Neural cell (in vitro differentiated cells): ENCODE results near the gene ATP6V1E1. TPM values are rescaled to one million over a fixed set of nuclear protein-coding genes. Genes with fewer than 3 reads are reported as not detected.

Experiments used
- H2AFZ ChIP-seq: fragments of 200-600, 300-800 bp; sonication (generic), shearing (Covaris generic); 2 replicates; pipeline ENCODE4 v1.6.0; 2014; ENCODE audit warnings: low read depth, mild to moderate bottlenecking, antibody characterized with exemption, low read length, moderate library complexity
- H3F3A ChIP-seq: fragments of 200-600 bp; shearing (Covaris generic); 2 replicates; pipeline ENCODE4 v1.6.1; 2016; ENCODE audit warnings: mild to moderate bottlenecking, moderate library complexity, mixed read lengths, antibody characterized with exemption, low read length; ENCODE audit not compliant: insufficient read depth, poor library complexity, severe bottlenecking
- H3K27ac ChIP-seq: fragments of 200-600, 300-800 bp; sonication (generic), shearing (Covaris generic); 2 replicates; pipeline ENCODE4 v1.5.1; 2014; ENCODE audit warnings: mild to moderate bottlenecking, low read length, moderate library complexity
- H3K27me3 ChIP-seq: fragments of 300-800, 200-600 bp; sonication (generic), shearing (Covaris generic); 2 replicates; pipeline ENCODE4 v1.6.0; 2014; ENCODE audit warnings: mild to moderate bottlenecking, low read depth, low read length, moderate library complexity; ENCODE audit not compliant: insufficient read depth
- H3K36me3 ChIP-seq: fragments of 300-800, 200-600 bp; sonication (generic), shearing (Covaris generic); 2 replicates; pipeline ENCODE4 v1.5.1; 2014; ENCODE audit warnings: mild to moderate bottlenecking, antibody characterized with exemption, low read length, moderate library complexity; ENCODE audit not compliant: insufficient read depth
- H3K4me2 ChIP-seq: fragments of 300-800, 200-600 bp; sonication (generic), shearing (Covaris generic); 2 replicates; pipeline ENCODE4 v1.6.0; 2014; ENCODE audit warnings: mild to moderate bottlenecking, low read length
- H3K4me3 ChIP-seq: fragments of 300-800, 200-600 bp; sonication (generic), shearing (Covaris generic); 2 replicates; pipeline ENCODE4 v1.5.1; 2014; ENCODE audit warnings: mild to moderate bottlenecking, low read length, moderate library complexity
- H3K79me2 ChIP-seq: fragments of 200-600 bp; shearing (Covaris generic); replicated peaks from 2 replicates; pipeline ENCODE4 v1.6.0; 2014; ENCODE audit warnings: mild to moderate bottlenecking, low read length, moderate library complexity; ENCODE audit not compliant: insufficient read depth
- H3K9ac ChIP-seq: fragments of 300-800, 200-600 bp; sonication (generic), shearing (Covaris generic); 2 replicates; pipeline ENCODE4 v1.6.1; 2016; ENCODE audit warnings: mild to moderate bottlenecking, low read length, mixed read lengths
- H3K9me2 ChIP-seq: fragments of 200-600 bp; shearing (Covaris generic); 2 replicates; pipeline ENCODE4 v1.6.1; 2016; ENCODE audit warnings: mild to moderate bottlenecking, low read length, mixed read lengths; ENCODE audit not compliant: insufficient read depth
- H3K9me3 ChIP-seq: fragments of 200-600, 300-800 bp; sonication (generic), shearing (Covaris generic); 2 replicates; pipeline ENCODE4 v1.6.1; 2016; ENCODE audit warnings: mild to moderate bottlenecking, mixed run types, low read length, moderate library complexity, mixed read lengths
- H4K20me1 ChIP-seq: fragments of 200-600 bp; shearing (Covaris generic); 2 replicates; pipeline ENCODE4 v1.6.1; 2016; ENCODE audit warnings: mild to moderate bottlenecking, mixed run types; ENCODE audit not compliant: insufficient read depth
- EP300 ChIP-seq: fragments of 450-650 bp; conservative IDR thresholded peaks from 2 replicates; pipeline ENCODE4 v1.6.1; 2014; ENCODE audit warnings: antibody characterized with exemption, mild to moderate bottlenecking, moderate library complexity; ENCODE audit not compliant: poor library complexity, severe bottlenecking
- EZH2 ChIP-seq: fragments of 200-600, 300-800 bp; shearing (Covaris generic), sonication (generic); IDR thresholded peaks from 2 replicates; pipeline ENCODE4 v1.6.1; 2014; ENCODE audit warnings: antibody characterized with exemption, low read length, borderline replicate concordance, mild to moderate bottlenecking; ENCODE audit not compliant: insufficient read depth, poor library complexity, severe bottlenecking
- MXI1 ChIP-seq: fragments of 450-650 bp; conservative IDR thresholded peaks from 2 replicates; pipeline ENCODE4 v1.6.1; 2014; ENCODE audit warnings: antibody characterized with exemption, mild to moderate bottlenecking; ENCODE audit not compliant: poor library complexity, severe bottlenecking
- POLR2AphosphoS5 ChIP-seq: IDR thresholded peaks from 2 replicates; pipeline ENCODE4 v1.6.1; 2012
- RAD21 ChIP-seq: fragments of 450-650 bp; conservative IDR thresholded peaks from 2 replicates; pipeline ENCODE4 v1.6.1; 2014; ENCODE audit warnings: antibody characterized with exemption, mild to moderate bottlenecking, moderate library complexity
- SMC3 ChIP-seq: fragments of 450-650 bp; conservative IDR thresholded peaks from 2 replicates; pipeline ENCODE4 v1.6.1; 2014; ENCODE audit warnings: antibody characterized with exemption, mild to moderate bottlenecking, moderate library complexity; ENCODE audit not compliant: poor library complexity
- TAF1 ChIP-seq: IDR thresholded peaks from 2 replicates; pipeline ENCODE4 v1.6.1; 2012; ENCODE audit warnings: low read depth
- polyA plus RNA-seq: library from polyadenylated mRNA; depleted of rRNA; stranded (reverse); fragments of >200 nt; gene quantifications from 2 replicates; pipeline ENCODE4 v1.2.3, GENCODE V29; 2014
- TF ChIP-seq, protein P1 (sequence below): IDR thresholded peaks from 2 replicates; pipeline ENCODE4 v1.6.1; 2012; ENCODE audit warnings: borderline replicate concordance
- TF ChIP-seq, protein P2 (sequence below): fragments of 450-650 bp; IDR thresholded peaks from 2 replicates; pipeline ENCODE4 v1.5.1; 2014; ENCODE audit warnings: antibody characterized with exemption, mild to moderate bottlenecking, moderate library complexity; ENCODE audit not compliant: poor library complexity, severe bottlenecking

The ATP6V1E1 gene
- polyA plus RNA-seq, 1 donor from 2014 or later = 224 TPM

DNA sequence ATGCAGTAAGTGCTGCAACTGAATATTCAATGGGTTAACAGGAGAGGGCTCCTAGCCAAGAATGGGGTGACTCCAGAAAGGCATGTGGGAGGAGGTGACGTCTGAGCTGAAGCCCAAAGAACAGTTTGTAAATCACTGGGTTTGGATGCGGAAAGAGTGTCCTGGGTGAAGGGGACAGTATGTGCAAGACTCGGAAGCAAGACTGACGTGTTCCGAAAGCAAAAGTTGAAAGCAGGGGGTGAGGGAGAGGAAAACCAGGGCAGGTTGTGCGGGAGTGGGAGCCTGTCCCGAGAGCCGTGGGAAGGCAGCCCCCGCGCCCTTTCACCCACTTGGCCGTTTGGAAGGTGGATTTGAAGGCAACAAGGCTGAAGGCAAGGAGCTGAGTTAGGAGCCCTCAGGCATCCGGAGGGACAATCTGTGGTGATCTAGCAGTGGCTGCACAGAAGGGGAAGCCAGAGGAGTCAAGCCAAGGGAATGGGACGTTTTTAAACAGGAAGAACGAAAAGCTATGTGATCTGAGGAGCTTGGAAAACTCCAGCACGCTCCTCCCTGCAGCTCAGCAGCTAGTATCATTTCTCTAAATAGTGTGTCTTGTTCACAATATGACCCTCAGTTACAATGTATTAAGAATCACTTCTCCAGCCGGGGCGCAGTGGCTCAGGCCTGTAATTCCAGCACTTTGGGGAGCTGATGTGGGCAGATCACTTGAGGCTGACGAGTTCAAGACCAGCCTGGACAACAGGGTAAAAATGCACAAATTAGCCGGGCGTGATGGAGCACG is 57.5 kb downstream of the ATP6V1E1 start:
- Histone ChIP-seq H3K27me3 (no peaks in the 10 kb centered on the region), H3K4me3 (no peak overlapping the region), H3K9me3 (no peaks in the 10 kb centered on the region), H3K4me2 (no peak overlapping the region), H3K9me2 (no peaks in the 10 kb centered on the region), H2AFZ (no peak overlapping the region), H3K36me3 (no peaks in the 10 kb centered on the region), H4K20me1 (no peaks in the 10 kb centered on the region), H3F3A (no peaks in the 10 kb centered on the region), H3K9ac (no peak overlapping the region), H3K79me2 (no peaks in the 10 kb centered on the region), H3K27ac (no peak overlapping the region)
- TF ChIP-seq TAF1 (no peak), MXI1 (no peak), SMC3 (no peak), EP300 (no peak), POLR2AphosphoS5 (no peak), EZH2 (no peak), RAD21 (no peak)
- TF ChIP-seq, protein P1, sequence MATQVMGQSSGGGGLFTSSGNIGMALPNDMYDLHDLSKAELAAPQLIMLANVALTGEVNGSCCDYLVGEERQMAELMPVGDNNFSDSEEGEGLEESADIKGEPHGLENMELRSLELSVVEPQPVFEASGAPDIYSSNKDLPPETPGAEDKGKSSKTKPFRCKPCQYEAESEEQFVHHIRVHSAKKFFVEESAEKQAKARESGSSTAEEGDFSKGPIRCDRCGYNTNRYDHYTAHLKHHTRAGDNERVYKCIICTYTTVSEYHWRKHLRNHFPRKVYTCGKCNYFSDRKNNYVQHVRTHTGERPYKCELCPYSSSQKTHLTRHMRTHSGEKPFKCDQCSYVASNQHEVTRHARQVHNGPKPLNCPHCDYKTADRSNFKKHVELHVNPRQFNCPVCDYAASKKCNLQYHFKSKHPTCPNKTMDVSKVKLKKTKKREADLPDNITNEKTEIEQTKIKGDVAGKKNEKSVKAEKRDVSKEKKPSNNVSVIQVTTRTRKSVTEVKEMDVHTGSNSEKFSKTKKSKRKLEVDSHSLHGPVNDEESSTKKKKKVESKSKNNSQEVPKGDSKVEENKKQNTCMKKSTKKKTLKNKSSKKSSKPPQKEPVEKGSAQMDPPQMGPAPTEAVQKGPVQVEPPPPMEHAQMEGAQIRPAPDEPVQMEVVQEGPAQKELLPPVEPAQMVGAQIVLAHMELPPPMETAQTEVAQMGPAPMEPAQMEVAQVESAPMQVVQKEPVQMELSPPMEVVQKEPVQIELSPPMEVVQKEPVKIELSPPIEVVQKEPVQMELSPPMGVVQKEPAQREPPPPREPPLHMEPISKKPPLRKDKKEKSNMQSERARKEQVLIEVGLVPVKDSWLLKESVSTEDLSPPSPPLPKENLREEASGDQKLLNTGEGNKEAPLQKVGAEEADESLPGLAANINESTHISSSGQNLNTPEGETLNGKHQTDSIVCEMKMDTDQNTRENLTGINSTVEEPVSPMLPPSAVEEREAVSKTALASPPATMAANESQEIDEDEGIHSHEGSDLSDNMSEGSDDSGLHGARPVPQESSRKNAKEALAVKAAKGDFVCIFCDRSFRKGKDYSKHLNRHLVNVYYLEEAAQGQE = no peak
- TF ChIP-seq, protein P2, sequence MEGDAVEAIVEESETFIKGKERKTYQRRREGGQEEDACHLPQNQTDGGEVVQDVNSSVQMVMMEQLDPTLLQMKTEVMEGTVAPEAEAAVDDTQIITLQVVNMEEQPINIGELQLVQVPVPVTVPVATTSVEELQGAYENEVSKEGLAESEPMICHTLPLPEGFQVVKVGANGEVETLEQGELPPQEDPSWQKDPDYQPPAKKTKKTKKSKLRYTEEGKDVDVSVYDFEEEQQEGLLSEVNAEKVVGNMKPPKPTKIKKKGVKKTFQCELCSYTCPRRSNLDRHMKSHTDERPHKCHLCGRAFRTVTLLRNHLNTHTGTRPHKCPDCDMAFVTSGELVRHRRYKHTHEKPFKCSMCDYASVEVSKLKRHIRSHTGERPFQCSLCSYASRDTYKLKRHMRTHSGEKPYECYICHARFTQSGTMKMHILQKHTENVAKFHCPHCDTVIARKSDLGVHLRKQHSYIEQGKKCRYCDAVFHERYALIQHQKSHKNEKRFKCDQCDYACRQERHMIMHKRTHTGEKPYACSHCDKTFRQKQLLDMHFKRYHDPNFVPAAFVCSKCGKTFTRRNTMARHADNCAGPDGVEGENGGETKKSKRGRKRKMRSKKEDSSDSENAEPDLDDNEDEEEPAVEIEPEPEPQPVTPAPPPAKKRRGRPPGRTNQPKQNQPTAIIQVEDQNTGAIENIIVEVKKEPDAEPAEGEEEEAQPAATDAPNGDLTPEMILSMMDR = no peak

DNA sequence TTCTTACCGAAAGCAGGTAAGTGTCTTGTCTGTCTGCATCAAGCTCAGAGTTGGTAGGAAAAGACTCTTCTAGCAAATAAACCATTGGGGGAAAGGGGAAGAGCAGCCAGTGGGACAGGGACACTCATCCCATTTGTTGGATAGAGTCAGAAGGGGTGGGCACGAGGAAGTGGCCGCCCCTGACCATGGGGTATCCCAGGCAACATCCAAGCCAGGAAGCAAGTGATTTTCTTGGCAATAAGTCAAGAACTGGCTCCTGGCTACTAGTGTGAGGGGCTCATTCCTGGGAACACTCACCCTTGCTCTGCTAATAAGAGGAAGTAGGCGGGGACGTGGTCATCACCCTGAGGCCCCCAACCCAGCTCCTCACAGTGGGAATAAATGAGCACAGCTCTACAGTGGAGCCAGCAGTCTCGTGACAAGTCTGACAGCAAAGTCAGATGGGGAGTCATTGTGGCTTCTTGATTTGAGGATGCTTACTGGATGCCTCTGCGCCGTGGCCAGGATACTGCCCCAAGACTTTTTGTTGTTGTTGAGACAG is 58.5 kb downstream of the ATP6V1E1 start:
- no peaks in the 10 kb centered on the region for H3K79me2 ChIP-seq
- no peaks in the 10 kb centered on the region for H4K20me1 ChIP-seq
- no peaks in the 10 kb centered on the region for H3K9me3 ChIP-seq
- H3K27me3 ChIP-seq = no peaks in the 10 kb centered on the region
- H3K4me3 ChIP-seq = no peak overlapping the region
- H3K36me3 ChIP-seq = no peaks in the 10 kb centered on the region
- no peak overlapping the region for H3K9ac ChIP-seq
- H3K4me2 ChIP-seq = no peak overlapping the region
- no peak overlapping the region for H3K27ac ChIP-seq
- H3K9me2 ChIP-seq = no peaks in the 10 kb centered on the region
- no peak overlapping the region for H2AFZ ChIP-seq
- no peaks in the 10 kb centered on the region for H3F3A ChIP-seq
- no peak for TF ChIP-seq POLR2AphosphoS5
- no peak for TF ChIP-seq MXI1
- TF ChIP-seq, protein P1 = no peak
- TF ChIP-seq, protein P2 = no peak
- TF ChIP-seq EP300 = no peak
- TF ChIP-seq TAF1 = no peak
- no peak for TF ChIP-seq SMC3
- no peak for TF ChIP-seq RAD21
- no peak for TF ChIP-seq EZH2
